ENCODE results near the gene TSEN15. TPM values are rescaled to one million over a fixed set of nuclear protein-coding genes. Genes with fewer than 3 reads are reported as not detected.

The TSEN15 gene
- total and polyA plus RNA-seq, 2 experiments from 2014 or later, result 55.8 TPM

- TF ChIP-seq JUNB (IDR thresholded peaks at IDR 0.05; ENCODE audit: unreplicated experiment) (no peak), POLR2AphosphoS5 (IDR thresholded peaks at IDR 0.05; ENCODE audit: low read depth) (no peak), ETS1 (IDR thresholded peaks at IDR 0.05) (no peak), CREB1 (CRISPR knock-in tag; IDR thresholded peaks at IDR 0.05; ENCODE audit: low read depth) (no peak), NANOG (IDR thresholded peaks at IDR 0.05; ENCODE audit: borderline replicate concordance) (no peak), CTCF (conservative IDR thresholded peaks at IDR 0.05; ENCODE audit: low read depth in 2 of 2) (no peak), EZH2 (IDR thresholded peaks at IDR 0.05; ENCODE audit: low read depth, unreplicated experiment) (no peak), STAT1 (IDR thresholded peaks at IDR 0.05; ENCODE audit: unreplicated experiment) (no peak), ZNF462 (CRISPR knock-in tag; IDR thresholded peaks at IDR 0.05) (no peak), REST (IDR thresholded peaks at IDR 0.05; ENCODE audit: unreplicated experiment) (no peak), EZH2phosphoT487 (IDR thresholded peaks at IDR 0.05; ENCODE audit: unreplicated experiment) (no peak)
- H3K27me3 Mint-ChIP-seq (ENCODE audit: insufficient read depth, low read depth, poor library complexity), result no peaks in the 10 kb centered on the region
- H3K9me3 Mint-ChIP-seq, result no peaks in the 10 kb centered on the region
- ATAC-seq (no peak), DNase-seq (ENCODE audit: low spot score) (no peak)
- Histone ChIP-seq H3K4me3 (no peak overlapping the region), H3K9me2 (ENCODE audit: insufficient read depth) (no peaks in the 10 kb centered on the region), H3K79me2 (replicated peaks; ENCODE audit: insufficient read depth) (no peaks in the 10 kb centered on the region), H3K27me3 (ENCODE audit: insufficient read depth) (peaks cover 34% of the 10 kb centered on the region), H3K36me3 (ENCODE audit: insufficient read depth) (no peaks in the 10 kb centered on the region; the same call in 1 of the 2 replicates), H3F3A (replicated peaks; ENCODE audit: low read depth) (peaks cover 5% of the 10 kb centered on the region; the same call in 1 of the 2 replicates), H4K20me1 (replicated peaks; ENCODE audit: insufficient read depth) (no peaks in the 10 kb centered on the region), H3K27ac (ENCODE audit: low read depth) (no peak overlapping the region), H3K4me1 (ENCODE audit: insufficient read depth) (peaks cover 22% of the 10 kb centered on the region), H3K4me2 (no peak overlapping the region), H2AFZ (no peak overlapping the region)
- no peak overlapping the region for H3K27ac Mint-ChIP-seq
- H3K36me3 Mint-ChIP-seq (ENCODE audit: low read depth), result no peaks in the 10 kb centered on the region
- H3K4me1 Mint-ChIP-seq, result peaks cover 11% of the 10 kb centered on the region
- no peak overlapping the region for H3K4me3 Mint-ChIP-seq
Observed at GRCh38 chr1:184030433-184031091, 21.0 kb upstream of the TSEN15 start.

Data from GM23338 (cell line).